Measurements from ENCODE around the gene FBXL3. TPM values are rescaled to one million over a fixed set of nuclear protein-coding genes. Genes with fewer than 3 reads are reported as not detected.
A peak's percentile ranks its signal among the peaks of the same experiment; 100 is the strongest.

Gene FBXL3
- total and polyA plus RNA-seq, 2 of the 4 experiments (the other 2 are of a cell fraction): 15.3 to 43.6 TPM

DNA sequence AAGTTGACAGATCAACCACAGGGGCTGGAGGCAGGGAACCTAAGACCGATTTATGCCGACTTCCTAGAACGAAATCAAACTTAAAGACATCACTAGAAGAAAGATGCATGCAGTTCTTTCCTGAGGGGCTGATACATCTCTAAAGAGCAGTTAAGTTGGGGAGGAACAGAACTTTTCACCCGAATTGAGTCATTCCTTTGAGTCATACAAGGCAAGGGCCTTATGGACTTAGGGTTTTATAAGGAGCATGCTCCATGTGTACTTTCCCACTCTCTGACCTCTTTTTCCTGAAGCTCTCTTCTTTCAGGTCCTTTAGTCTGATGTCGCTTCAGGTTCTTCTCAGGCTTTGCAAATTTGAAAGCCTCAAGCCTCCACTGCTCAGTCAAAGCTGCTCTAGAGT, 7.9 kb upstream of the FBXL3 start:
- H3K36me3 ChIP-seq (ENCODE audit: control insufficient read depth, insufficient read depth, low read length): no peaks in the 10 kb centered on the region
- no peak overlapping the region for H4K8ac ChIP-seq (ENCODE audit: low read depth in 2 of 2, low read length in 2 of 2)
- no peak overlapping the region for H2BK120ac ChIP-seq (ENCODE audit: low read depth, low read length)
- no peak overlapping the region for H3K56ac ChIP-seq (ENCODE audit: extremely low read depth, insufficient read depth, low read length)
- no peak overlapping the region for H4K5ac ChIP-seq (ENCODE audit: low read depth, low read length)
- no peak overlapping the region for H2BK20ac ChIP-seq (ENCODE audit: low read depth, low read length)
- no peak overlapping the region for H4K91ac ChIP-seq (ENCODE audit: insufficient read depth, low read depth, low read length)
- no peaks in the 10 kb centered on the region for H3K27me3 ChIP-seq (ENCODE audit: control insufficient read depth, insufficient read depth, low read length)
- H3K9me3 ChIP-seq (ENCODE audit: control insufficient read depth, insufficient read depth, low read length): no peaks in the 10 kb centered on the region
- H2BK5ac ChIP-seq (ENCODE audit: low read depth, low read length, poor library complexity, severe bottlenecking): no peak overlapping the region
- intact Hi-C loops (cut with micrococcal nuclease) (no loop called here), in situ Hi-C loops (cut with MboI; ENCODE audit: low sequenced_read_pairs) (no loop called here), dilution Hi-C loops (cut with HindIII; ENCODE audit: low sequenced_read_pairs, unreplicated experiment) (no loop called here)
- WGBS, 2 experiments (ENCODE audit: extremely low coverage in 2 of 2, insufficient read length in 1 of 2): 80% methylated on average over 1 of the region's 5 CpGs; no CpG with 5 or more reads in 1 of the 2 experiments
- H2AFZ ChIP-seq (replicated peaks; ENCODE audit: low read length, poor library complexity): no peak overlapping the region
- ChIA-PET CTCF (no interaction called here), POLR2A (ENCODE audit: unreplicated experiment) (no interaction called here)
- no peaks in the 10 kb centered on the region for H3K79me1 ChIP-seq (ENCODE audit: low read depth in 1 of 2, low read length in 2 of 2)
- DNase-seq (peak; percentile 79), ATAC-seq (ENCODE audit: low read depth) (peak; percentile 85)
- H3K4ac ChIP-seq (ENCODE audit: low read depth, low read length): no peak overlapping the region
- no peak overlapping the region for H3K23ac ChIP-seq (ENCODE audit: low read depth, low read length)
- peaks cover 3% of the 10 kb centered on the region; the same call in 1 of the 2 replicates for H3K4me1 ChIP-seq (ENCODE audit: control insufficient read depth, insufficient read depth, low read length)
- no peak overlapping the region for H3K27ac ChIP-seq (ENCODE audit: insufficient read depth, low read length)
- BruUV-seq (replicated peaks): no TSS peak
- H2AK9ac ChIP-seq (replicated peaks; ENCODE audit: low read depth, low read length, poor library complexity): no peak overlapping the region
- no peak overlapping the region for H3K4me3 ChIP-seq (ENCODE audit: insufficient read depth, low read depth, low read length)
- no peak overlapping the region for H3K9ac ChIP-seq (ENCODE audit: low read depth, low read length)
- H2AK5ac ChIP-seq (ENCODE audit: low read depth, low read length): no peak overlapping the region
- TF ChIP-seq SMC3 (IDR thresholded peaks at IDR 0.05; ENCODE audit: low read depth, low read length) (no peak), FOS (IDR thresholded peaks at IDR 0.05; ENCODE audit: low read depth, low read length) (0 out of 2 replicates have a peak, but pooled peaks have one; percentile 2)
- H2BK15ac ChIP-seq (ENCODE audit: low read depth, low read length): no peak overlapping the region
- no peaks in the 10 kb centered on the region; the same call in 1 of the 2 replicates for H3K9me1 ChIP-seq (ENCODE audit: insufficient read depth, low read length)
- no peak overlapping the region for H3K4me2 ChIP-seq (ENCODE audit: low read depth, low read length)
- no peak overlapping the region for H3K18ac ChIP-seq (ENCODE audit: low read depth, low read length)
- no peak overlapping the region for H3K14ac ChIP-seq (replicated peaks; ENCODE audit: low read depth, low read length)
- H4K20me1 ChIP-seq (ENCODE audit: insufficient read depth, low read length): no peaks in the 10 kb centered on the region
